Hepatocyte (in vitro differentiated cells): ENCODE data around the gene UPK3B.
"Not testable (repeated sequence)": the region's sequence is repeated elsewhere in the genome, so short reads cannot be mapped to it uniquely, and the experiment has no call there.

ENCODE experiments used
- EZH2 ChIP-seq: fragments of 200-600 bp; sonication (generic); IDR thresholded peaks from 2 replicates; pipeline ENCODE4 v1.6.1; 2016; ENCODE audit warnings: antibody characterized with exemption, mild to moderate bottlenecking, borderline replicate concordance
- EZH2phosphoT487 ChIP-seq: fragments of 200-600 bp; sonication (generic); IDR thresholded peaks from one replicate; pipeline ENCODE4 v1.6.1; 2018; ENCODE audit warnings: antibody characterized with exemption, mild to moderate bottlenecking, low read depth, moderate library complexity; ENCODE audit not compliant: unreplicated experiment, severe bottlenecking
- TF ChIP-seq, protein P1 (sequence below): fragments of 200-600 bp; sonication (generic); IDR thresholded peaks from 2 replicates; pipeline ENCODE4 v1.5.1; 2016; ENCODE audit warnings: antibody characterized with exemption, mild to moderate bottlenecking; ENCODE audit not compliant: poor library complexity

DNA sequence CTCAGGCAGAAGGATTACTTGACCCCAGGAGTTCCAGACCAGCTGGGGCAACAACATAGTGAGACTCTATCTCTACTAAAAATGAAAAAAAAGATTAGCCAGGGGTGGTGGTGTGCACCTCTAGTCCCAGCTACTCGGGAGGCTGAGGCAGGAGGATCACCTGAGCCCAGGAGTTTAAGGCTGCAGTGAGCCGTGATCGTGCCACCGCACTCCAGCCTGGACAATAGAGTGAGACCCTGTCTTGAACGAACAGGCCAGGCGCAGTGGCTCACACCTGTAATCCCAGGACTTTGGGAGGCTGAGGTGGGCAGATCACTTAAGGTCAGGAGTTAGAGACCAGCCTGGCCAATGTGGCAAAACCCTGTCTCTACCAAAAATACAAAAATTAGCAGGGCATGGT lies 6.6 kb downstream of the UPK3B start:
- TF ChIP-seq, protein P1, sequence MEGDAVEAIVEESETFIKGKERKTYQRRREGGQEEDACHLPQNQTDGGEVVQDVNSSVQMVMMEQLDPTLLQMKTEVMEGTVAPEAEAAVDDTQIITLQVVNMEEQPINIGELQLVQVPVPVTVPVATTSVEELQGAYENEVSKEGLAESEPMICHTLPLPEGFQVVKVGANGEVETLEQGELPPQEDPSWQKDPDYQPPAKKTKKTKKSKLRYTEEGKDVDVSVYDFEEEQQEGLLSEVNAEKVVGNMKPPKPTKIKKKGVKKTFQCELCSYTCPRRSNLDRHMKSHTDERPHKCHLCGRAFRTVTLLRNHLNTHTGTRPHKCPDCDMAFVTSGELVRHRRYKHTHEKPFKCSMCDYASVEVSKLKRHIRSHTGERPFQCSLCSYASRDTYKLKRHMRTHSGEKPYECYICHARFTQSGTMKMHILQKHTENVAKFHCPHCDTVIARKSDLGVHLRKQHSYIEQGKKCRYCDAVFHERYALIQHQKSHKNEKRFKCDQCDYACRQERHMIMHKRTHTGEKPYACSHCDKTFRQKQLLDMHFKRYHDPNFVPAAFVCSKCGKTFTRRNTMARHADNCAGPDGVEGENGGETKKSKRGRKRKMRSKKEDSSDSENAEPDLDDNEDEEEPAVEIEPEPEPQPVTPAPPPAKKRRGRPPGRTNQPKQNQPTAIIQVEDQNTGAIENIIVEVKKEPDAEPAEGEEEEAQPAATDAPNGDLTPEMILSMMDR, result not testable (repeated sequence)
- not testable (repeated sequence) for TF ChIP-seq EZH2, EZH2phosphoT487
